HG03139 (cell line): ENCODE data around the gene PPP2R2B.

Experiments used
- ATAC-seq: cut with Tn5 transposase; IDR thresholded peaks from one replicate; pipeline ENCODE4 v1.9.1; 2021; ENCODE audit not compliant: unreplicated experiment

PPP2R2B gene

DNA sequence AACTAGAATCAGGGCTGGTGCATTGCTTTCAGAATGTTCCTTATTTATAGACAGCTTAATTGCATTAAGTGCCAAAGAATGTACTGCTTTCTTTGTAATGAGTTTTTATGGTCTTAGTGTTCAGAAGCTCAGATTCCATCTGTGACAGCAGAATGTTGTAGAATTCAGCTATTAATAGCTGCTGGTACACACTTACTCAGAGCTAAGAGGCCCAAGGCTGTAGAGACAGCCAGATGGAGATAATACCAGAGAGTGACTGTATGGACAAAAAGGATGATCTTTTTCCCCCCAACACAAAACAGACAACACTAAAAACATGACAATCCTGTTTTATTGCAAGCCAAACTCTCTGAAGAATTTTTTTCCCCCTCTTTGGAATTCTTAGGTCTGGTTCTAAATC lies 50.2 kb downstream of the PPP2R2B start:
- ATAC-seq, result no peak

DNA sequence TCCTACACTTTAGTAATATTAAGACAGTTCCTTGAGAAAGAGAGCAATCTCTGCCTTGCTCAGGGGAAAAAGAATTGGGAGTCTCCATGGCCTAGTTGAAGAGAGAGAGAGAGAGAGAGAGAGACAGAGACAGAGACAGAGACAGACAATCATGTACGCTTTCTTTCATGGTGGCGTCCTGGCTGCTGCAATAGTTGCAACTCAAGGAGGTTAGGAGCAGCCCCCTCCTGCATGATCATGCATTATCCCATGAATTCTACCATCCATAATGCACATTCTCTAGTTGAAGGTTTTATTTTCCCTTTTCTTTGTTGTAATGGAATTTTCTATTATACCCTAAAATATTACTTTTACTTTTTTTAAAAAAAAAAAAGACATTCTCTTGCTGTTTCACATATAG lies 50.7 kb downstream of the PPP2R2B start:
- ATAC-seq, result no peak

DNA sequence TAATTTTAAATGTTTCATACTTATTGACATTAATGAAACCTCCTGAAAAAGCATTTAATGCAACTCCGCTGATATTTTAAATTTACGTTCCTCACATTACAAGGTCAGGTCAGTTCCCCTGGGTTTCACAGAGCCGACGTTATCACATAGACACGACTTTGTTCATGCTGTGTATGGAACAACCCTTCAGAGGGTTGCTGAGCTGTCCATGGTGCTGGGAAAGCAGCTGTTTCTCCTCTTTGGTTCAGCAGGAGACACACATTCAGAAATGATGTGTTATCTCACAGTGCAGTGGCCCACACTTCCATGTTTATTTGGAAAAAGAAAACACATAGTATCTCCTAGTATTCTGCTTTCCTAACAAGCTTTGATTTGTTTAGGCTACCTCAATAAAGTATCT lies 53.5 kb downstream of the PPP2R2B start:
- ATAC-seq, result no peak

DNA sequence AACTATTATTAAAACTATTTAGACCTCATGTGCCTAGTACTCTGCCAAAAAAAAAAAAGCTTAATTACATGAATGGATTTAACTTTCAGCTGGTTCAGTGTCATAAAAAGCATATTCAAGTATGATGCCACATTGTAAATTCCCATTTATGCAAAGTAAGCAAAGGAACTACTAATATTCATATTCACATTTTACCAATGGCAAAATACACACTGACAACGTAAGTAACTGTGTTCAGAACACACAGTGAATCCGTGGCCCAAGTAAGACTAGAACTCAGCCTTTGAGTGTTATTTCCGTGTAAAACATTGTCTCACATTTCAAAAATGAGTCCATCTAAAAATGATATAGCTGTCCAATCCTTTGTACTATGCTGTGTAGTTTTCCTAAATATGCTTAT lies 56.8 kb downstream of the PPP2R2B start:
- ATAC-seq, result no peak

DNA sequence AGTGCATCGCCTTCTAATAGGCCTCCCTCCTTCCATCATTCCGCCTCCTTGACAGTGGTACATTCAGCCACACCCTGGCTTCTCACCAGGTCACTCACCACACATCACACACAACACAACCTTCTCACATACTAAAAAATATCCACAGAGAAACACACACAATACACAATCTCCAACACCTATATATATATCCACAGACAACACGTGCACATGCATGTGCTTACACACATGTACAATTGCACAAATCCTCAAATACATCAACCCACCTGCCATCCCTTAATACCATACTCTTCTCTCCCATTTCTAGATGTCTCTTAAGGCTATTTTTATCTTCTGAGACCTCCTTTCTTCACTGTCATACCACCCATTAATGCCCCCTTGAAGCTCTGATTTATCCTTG lies 57.6 kb downstream of the PPP2R2B start:
- no peak for ATAC-seq

DNA sequence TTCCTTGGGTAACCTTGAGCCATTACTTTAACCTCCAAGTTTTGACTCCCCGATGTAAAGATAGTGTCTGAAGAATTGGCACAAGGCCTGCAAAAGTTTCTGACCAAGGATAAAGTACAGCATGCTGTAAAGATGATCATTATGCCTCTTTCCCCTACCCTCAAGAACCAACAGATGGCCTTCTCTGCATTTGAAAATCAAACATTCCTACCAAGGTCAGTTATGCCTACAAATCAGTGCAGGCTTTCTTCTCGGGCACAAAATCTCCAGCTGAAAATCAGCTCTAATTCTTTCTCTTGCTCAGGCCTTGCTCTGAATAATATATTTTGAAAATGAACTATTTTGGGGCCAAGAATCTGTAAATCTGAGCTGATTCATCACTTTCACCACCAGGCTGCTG lies 59.7 kb downstream of the PPP2R2B start:
- no peak for ATAC-seq

DNA sequence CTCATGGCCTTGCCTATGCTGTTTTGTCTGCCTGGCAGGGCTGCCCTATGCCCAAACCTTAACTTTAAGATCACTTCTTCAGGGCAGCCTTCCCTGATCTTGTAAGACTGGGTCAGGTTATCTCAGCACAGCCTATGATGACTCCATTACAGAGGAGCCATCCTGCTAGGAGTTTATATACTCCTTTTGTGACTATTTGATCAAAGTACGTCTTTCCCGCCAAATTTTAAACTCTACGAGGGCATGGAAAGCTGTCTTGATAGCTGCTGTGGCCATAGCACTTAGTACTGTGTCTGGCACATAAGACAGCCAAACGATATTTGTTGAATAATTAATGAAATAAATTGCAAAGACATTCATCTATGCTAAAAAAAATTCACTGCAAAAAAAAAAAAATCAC lies 60.6 kb downstream of the PPP2R2B start:
- ATAC-seq, result no peak

DNA sequence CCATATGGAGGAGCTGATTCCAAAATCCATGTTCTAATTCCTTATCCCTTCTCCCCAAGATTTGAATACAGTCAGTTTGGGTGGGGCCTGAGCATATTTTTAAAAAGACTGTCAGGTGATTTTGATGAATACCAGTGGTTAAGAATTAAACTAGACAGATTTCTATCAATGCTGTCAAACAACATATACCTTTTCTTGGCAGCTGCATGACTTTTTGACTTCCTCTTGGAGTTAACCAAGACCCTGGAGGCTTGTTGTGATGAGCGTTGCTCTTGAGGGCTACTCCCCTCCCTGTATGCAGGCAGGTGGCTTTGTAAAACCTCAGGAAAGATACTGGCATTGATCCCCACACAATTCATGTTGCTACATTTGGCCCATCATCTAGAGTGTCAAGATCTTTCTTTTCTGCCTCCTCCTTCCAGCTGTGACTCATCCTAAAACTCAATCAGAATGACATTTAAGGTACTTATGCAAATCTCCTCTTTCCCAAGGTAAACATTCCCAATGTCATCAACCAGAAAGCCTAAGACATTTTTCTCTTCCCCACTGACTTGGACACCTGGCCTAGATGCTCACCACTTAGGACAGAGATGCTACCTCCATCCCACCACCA lies 61.7 kb downstream of the PPP2R2B start:
- ATAC-seq, result no peak

DNA sequence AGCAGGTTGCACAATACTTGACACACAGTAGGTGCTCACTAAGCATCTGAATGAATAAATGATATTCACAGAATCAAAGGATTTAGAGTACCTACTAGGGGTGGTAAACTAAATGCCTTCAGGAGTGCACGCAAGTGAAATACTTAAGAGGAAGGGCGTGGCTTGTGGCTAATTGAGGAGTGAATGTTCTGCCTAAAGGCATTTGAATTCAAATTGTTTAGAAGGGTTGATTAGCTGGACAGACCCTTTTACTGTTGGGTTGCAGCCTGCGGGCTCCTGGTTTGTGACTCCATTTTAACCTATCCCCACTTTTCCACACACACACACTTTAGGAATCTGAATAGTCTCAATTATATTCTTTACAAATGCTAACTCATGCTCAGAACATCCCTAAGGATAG lies 63.1 kb downstream of the PPP2R2B start:
- no peak for ATAC-seq

DNA sequence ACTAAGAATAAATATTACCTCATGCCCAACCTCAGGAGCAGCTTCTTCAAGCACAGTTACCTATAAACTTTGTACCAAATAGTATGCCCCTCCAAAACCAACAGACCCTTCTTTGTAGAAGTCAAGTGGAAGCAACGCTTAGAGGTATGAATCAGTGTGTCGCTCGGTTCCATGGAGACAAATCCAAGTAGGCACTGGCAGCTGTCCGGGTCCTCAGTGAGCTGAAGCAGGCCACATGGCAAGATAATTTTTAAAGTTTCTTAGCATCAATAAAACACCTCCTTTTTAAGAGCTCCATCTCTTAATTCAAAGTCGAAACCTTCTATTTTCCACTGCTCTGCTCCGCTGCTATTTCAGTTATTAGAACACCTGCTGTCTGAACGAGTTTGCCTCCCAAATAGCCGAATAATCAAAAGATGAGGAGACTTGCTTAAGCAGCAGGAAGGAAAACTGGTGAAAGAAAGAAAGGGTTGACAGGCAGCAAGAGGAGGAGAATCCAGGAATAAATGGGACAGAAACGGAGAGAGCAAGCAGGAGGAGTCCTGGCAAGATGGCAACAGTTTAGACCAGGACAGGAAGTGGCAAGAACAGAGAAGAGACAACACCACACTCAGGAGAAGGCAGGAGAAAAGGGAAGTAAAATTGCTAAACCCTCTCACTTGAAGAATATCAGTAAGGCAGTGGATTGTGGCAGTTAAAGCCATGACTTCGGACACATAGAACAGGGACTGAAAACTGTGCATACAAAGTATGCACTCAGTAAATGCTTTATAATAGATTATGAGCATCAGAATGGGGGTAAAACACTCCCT lies 65.0 kb downstream of the PPP2R2B start:
- ATAC-seq, result no peak

DNA sequence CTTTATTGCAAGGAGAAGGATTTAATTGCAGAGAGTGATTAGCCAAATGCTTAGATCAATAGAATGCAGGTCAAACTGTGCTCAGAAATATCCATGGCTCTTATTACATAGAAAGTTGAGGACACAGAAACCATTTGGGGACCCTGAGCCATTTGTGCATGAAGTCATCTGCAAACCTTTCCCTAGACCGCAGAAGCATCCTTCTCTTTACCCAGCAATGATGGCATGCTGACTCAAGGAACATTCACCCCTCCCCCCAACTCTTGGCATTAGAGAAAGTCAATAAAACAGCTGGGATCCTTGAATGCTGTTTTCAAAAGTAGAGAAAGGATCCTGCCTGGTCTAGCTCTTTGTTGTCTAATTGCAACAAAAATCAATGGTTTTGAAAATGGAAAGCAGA lies 73.5 kb downstream of the PPP2R2B start:
- ATAC-seq, result no peak

DNA sequence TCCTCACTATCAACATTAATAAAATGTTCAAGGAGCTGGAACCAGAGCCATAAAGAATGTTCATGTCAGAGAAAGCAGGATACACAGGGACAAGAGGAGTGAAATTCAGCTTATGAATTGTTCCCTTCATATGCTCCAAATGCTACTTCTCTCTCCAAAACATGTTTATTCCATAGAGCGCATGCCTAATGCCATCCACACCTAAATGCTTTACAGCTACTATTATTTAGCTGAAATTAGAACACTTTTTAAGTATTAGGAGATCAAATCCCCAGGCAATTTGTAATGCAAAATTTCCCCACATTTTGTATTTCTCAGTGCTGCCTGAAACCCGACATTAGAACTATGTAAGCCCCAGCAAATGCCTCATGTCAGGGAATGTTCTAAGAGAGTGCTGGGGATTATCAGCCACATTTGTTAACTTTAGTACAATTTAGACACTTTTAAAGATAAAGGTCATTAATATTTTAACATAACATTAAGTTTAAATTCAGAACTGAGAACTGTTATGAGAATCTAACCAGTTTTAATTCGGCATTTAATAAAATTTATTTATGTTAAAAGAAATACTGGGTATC lies 75.5 kb downstream of the PPP2R2B start:
- ATAC-seq, result no peak

DNA sequence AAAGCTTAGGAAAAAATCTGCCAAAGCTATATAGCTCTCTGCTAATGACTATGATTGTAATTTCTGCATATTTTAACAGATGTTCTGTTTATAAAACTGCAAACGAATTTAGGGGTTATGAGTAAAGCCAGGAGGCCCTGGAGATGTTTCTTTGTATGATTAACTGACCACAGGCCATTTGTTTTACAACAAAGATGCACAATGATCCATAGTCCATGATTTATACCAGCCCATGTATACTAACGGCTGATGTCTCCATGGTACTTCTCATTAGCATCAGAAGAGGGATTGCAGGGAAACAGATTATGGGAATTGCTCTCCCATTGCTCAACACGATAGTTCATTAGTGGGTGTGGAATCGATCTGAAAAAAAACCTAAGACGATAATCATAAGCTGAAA lies 78.9 kb downstream of the PPP2R2B start:
- ATAC-seq, result no peak

DNA sequence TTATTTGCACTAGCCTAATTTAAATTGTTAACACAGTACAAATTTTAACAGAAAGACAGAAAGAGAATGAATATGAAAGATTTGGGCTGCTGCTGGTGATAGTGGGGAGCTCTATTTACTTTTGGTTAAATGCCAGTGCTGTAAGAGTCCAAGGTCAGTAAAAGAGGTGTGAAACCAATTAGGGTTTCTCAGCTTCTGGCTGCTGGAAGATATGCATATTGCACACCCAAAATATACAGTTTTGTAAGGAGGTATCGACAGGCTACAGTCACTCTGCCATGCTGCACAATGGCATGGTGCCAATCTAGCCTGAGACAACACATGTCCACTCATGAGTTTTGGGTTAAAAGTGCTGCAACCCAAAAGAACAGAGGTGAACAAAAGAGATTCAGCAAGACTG lies 79.3 kb downstream of the PPP2R2B start:
- no peak for ATAC-seq

DNA sequence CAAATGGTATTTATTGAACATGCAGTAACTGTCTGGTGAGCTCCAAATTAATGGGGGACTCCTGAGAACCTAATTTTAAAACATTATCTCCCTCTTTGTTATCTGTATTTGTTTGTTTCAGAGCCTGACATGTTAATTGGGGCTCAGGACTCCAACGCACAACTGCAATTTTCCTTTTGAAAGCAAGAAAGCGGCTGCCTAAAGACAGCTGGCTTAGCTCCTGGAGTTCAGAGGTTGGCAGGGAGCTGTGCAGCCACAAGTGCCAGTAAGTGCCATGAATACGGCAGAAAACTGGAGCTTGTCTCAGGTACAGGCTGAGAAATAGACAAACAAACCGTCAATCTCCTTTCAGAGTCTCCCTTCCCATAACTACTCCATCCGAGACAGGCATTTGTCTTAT lies 80.9 kb downstream of the PPP2R2B start:
- ATAC-seq, result no peak

DNA sequence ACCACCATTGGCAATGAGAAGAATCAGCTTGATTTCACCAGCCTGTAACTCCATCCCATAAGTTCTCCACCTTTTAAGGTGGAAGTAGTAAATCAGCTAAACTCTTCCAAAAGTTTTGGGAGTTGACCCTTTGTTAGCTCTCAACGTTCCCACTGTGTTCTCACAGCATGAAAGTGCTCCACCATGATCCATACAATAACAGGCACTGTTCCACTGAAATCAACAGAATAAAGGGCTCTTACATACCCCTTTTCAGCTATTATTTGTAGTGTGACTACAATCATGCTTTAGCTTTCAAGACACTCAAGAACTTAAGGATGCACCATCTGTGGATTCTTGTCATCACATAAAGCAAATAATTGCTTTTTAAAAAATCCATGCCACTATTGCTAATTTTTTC lies 81.6 kb downstream of the PPP2R2B start:
- ATAC-seq, result no peak

DNA sequence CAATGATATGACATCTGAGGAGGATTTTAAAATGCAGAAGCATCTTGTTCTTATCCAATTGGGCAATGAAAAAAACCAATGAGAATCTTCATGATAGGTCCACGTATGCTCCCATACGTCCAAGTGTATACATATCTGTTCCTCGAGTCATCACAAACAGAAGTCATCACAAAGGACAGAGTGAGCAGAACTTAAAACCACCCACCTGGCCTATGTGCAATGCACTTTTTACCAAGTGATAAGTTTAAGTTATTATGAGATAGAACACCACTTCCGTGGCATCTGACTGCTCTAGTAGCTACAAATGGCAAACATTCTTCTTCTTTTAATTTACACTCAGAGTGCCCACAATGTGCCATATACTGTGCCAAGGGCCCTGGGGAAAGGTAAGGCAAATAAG lies 82.4 kb downstream of the PPP2R2B start:
- ATAC-seq, result no peak

DNA sequence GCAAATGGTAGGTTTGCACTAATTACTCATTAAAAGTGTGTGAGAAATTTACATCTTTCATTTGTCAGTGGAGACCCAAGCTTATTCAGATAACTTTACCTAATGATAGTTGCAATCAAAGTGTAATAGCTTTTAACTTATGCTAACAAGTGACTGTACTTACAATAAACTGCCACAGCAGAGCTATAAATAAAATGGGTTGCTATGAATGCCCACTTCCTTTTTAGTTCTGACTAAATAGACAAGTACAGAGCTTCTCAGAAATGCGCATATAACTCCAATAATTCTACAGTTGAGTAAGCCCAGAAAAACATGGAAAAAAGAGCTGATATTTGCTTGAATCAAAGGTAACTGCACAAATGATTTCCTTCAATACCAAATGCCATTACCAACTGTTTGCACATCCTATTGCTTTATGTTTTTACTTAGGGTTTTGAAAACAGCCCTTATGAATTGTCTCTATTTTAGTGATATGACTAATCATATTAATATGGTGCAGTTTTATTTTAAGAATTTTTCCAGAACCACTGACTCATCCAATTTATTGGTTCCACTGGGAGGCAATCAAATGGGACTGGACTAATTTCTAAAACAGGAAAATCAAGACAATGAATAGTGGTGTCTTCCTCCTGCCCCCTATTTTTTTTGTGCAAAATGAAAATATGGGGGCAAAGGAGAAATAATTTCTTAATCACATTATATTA lies 84.1 kb downstream of the PPP2R2B start:
- ATAC-seq, result no peak

DNA sequence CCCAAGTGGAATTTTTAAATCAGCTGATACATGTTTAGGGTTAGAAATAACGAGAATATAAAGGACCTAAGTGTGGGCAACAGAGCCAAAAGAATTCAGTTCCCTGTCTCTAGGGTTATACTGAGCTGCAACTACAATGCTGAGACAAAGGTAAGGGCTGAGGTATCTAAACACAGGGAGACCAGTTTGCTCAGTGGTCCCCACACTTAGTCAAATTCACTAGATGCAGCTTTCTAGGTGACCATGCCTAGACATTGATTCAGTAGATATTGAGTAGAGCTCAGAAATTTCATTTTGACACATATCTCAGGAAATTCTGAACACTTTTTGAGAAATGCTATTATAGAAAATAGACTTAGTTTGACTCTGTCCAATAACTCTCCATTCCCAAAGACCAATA lies 84.8 kb downstream of the PPP2R2B start:
- no peak for ATAC-seq

DNA sequence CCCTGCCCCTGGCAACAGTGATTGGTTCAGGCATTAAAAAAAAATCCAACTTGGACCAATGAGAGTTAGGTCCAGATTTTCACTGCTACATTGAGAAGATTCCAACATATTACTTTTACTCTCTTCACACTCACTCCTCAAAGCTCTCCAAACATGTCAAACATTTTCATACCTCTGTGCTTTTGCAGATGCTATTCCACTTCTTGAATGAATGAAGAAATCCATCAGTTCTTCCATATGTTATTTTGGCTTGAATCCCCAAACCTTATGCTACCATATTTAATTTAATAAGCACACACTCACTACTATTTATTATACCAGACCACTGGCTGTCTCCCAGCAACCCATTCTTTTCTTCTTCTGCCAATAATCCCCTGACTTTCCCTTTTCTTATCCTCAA lies 87.1 kb downstream of the PPP2R2B start:
- no peak for ATAC-seq

DNA sequence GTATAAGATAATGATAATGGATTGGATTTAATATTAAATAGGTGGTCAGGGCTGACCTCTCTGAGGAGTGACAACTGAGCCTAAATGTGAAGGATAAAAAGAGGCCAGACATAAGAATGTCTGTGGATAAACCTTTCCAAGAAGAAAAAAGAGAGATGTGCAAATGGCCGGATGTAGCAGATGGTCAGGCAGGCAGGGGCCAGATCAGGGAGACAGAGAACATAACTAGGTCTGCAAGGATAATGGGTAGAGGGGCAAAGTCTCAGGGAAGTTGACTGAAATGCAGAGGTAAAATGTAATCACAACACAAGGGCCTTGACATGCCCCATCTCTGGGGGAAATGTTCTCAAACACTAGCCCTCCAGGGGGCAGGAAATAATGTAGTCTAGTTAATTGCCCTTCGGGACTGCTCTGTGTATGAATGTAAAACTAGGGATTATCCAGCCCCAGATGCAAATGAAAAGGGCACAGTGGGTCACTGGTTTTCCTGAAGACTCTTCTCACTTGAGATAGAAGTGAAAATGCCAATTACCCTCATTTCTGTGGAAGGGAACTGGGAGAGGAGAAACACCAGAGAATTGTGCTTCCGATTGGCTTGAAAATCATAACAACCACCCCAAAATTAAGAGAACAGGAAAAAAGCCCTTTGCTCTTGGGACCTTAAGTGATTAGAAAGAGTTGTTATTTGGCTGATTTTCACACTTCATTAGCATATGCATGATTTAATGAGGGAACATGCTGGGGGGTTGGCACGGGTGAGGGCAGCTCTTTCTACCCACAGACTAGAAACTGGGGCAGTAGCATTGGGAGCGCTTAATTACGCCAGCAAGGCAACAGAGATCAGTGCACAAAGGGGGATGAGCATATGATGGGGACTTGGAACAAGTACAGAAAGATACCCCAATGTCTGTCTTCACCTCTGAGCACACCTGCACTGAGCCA lies 88.6 kb downstream of the PPP2R2B start:
- ATAC-seq, result no peak
